ENCODE results near the gene MIAT. TPM values are rescaled to one million over a fixed set of nuclear protein-coding genes. Genes with fewer than 3 reads are reported as not detected.

Gene MIAT
- total RNA-seq, 1 donor from 2014 or later, result 221 TPM

- DNase-seq, result no peak
Measured at GRCh38 chr22:26632422-26633155, 24.8 kb upstream of the MIAT start.

DNA sequence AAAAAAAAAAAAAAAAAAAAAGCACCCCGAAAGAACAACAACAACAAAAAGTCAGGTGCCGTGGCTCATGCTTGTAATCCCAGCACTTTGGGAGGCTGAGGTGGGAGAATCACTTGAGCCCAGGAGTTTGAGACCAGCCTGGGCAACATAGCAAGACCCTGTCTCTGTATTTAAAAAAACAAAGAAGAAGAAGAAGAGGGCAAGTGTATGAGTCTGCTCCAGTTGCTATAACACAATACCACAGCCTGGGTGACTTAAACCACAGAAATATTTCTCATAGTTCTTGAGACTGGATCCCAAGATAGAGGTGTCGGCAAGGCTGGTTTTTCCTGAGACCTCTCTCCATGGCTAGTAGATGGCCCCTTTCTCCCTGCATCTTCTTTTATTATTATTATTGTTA is 23.2 kb upstream of the MIAT start:
- no peak for DNase-seq

GRCh38 chr22:26635117-26635516 is 22.3 kb upstream of the MIAT start:
- no peak for DNase-seq

- no peak for DNase-seq
Measured at GRCh38 chr22:26636296-26636695, 21.1 kb upstream of the MIAT start.

DNA sequence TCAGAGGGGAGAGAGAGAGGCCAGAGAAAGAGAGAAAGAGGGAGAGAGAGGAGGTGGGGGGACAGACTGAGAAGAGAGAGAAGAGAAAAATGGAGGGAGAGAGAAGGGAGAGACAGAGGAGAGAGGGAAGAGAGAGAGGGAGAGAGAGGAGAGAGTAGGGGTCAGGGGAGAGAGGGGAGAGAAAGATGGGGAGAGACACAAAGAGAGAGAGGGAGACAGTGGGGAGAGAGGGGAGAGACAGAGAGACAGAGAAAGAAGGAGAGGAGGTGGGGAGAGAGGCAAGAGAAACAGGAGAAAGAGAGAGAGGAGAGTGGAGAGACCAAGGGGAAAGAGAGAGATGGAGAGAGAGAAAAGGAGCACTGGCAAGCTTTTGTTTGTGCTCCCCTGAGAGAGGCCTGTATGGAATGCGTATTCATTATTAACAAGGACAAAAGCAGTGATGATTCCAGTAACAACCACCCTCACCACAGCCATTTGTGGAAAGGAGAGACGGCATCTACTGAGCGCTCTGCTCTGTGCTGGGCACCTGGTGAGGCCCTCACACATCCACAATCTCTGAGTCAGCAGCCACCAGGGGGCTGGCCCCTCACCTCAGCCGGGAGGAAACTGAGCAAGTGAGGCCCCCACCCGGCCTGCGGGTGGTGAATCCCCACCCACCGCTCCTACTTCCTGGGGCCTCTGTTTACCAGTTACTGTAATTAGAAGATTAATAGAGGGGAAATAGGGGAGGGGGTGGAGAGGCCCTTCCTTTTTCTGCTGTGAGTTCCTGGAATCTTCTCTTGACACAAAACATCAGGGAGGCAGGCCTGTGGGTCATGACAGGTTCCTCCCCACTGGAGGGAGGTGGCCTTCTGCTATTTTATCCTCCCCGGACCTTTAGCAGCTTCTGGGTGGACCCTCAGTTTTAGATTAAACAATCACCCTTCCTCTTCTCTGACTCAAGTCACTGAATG is 14.6 kb upstream of the MIAT start:
- DNase-seq, result no peak

DNA sequence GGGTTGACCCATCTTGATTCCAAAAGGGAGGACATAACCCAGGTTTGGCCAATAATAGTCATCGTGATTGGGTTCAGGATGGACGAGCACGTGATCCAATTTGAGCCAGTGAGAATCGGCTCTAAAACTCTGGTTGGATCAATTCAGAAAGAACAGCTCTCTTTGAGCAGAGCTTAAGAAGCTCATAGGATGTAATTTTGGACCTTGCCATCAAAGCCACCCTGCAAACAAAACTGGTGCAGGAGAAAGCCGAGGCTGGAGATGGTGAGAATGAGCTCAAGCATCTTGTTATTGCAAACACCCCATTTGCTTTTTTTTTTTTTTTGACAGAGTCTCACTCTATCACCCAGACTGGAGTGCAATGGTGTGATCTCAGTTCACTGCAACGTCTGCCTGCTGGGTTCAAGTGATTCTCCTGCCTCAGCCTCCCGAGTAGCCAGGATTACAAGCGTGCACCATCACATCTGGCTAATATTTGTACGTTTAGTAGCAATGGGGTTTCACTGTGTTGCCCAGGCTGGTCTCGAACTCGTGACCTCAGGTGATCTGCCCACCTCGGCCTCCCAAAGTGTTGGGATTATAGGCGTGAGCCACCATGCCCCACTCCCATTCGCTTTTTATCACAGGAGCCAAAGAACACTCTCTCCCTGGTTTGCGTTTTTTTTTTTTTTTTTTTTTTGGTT is 13.8 kb upstream of the MIAT start:
- no peak for DNase-seq

- DNase-seq, result peak; percentile 58
Measured at GRCh38 chr22:26646158-26646557, 11.2 kb upstream of the MIAT start.

- DNase-seq, result peak; percentile 37
Measured at GRCh38 chr22:26648011-26648497, 9.3 kb upstream of the MIAT start.

DNA sequence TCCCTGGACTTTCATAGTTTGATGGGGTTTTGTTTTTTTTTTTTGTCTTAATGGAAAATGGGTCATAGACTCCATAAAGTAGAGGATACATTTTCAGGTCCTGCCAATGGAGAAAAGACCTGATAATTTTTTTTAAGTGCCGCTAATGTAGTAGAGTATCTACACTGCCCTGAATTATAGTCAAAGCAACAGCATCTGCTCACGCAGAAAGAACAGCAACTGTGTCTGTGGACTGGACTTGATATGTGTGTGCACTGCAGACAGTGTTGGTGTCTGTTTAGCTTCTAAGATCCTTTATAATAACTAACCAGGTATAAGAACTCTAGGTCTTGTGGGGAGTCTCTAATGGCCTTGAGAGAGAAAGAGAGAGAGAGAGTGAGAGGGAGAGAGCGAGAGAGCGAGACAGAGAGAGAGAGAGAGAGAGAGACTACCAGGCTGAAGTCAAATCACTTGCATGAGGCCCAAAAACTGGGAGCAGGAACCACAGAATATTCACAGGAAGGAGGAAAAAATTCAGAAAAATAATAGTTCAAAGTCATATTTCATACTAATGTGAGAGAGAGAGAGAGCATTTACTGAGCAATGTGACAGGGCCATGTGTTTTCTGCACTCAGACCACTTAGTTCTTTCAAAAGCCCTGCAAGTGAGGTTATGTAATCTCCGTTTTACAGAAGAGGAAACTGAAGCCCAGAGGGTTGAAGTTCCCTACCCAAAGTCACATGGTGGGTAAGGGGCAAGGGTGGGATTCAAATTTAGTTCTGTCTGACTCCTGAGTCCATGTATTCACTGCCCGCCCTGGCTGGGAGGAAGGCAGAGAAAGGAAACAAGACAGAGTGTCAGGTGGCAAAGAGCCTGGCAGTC is 8.6 kb upstream of the MIAT start:
- no peak for DNase-seq

- no peak for DNase-seq
Measured at GRCh38 chr22:26650722-26651421, 6.5 kb upstream of the MIAT start.

DNA sequence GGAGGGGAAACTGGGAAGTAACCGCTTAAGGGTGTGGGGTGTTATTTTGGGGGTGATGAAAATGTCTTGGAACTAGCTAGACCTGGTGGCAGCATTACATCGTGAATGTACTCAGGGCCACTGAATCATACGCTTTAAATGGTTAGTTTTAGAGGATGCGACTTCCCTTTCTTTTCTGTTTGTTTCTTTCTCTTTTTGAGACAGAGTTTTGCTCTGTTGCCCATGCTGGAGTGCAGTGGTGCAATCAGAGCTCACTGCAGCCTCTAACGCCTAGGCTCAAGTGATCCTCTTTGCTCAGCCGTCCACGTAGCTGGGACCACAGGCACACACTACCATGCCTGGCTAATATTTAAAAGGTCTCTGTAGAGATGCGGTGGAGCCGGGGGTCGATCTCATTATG is 5.6 kb upstream of the MIAT start:
- DNase-seq, result no peak

DNA sequence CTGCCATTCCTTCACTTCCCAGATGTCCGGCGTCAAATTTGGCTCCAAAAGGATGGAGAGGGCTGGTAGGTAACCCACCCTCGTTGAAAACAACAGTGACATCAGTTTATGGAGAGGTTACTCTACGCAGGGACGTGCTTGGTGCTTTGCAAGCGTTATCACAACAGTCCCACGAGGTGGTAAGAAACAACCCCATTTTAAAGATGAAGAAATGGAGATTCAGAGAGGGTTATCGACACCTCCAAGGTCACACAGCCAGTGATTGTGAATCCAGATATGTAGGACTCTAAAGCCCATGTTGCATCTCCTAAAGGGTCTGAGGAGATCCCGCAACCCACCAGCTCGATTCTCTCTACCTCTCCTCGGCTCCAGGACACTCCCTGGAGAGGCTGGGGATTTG is 773 bp downstream of the MIAT start:
- no peak for DNase-seq

DNA sequence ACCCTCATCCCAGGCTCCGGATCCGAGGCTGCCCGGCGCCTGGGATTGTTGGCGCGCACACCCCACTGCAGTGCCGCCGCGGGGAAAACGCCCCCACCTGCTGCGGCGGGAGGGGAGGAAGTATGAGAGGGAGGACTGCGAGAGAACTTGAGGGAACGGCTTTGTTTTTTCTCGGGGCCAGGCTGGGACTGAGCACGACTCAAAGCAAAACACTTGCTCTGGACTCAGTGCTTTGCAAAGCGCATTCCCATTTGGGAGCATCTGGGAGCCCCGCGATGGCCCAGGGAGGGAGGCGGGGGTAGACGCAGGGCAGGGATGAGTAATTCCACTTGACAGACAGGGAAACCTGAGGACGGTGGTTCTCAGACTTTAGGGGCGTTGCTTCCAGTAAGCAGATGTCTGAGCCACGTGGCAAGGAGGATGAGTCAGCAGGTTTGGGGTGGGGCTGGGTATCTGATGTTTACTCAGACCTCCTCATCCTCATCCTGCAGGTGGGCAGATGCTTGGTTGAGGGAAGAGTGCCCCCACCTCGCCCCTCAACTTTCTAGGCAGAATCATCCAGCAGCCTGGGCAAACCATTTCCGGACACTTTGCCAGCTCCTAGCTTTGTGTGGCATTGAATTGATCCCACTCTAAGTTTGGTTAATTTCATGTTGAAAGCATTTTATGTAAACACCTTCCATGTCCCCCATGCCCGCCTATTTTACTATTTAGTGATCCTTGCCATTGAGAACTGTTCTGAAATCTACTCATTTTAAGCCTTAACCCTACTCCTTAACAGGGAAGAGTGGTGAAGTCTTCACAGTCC is 1.5 kb downstream of the MIAT start:
- DNase-seq, result peak; percentile 82

DNA sequence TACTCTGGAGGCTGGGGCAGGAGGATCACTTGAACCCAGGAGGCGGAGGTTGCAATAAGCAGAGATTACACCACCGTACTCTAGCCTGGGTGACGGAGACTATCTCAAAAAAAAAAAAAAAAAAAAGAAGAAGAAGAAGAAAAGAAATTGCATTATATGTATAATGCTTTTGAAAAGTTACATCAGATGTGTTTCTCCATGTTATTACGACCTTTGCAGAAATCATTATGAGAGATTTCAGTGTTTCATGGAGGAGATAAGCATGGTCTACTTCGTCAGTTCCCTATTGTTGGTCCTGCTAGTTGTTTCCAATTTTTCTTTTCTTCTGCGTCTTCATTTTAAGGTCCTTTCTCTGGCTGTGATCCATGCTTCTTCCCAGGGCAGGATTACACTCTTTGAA is 3.0 kb downstream of the MIAT start:
- no peak for DNase-seq

DNA sequence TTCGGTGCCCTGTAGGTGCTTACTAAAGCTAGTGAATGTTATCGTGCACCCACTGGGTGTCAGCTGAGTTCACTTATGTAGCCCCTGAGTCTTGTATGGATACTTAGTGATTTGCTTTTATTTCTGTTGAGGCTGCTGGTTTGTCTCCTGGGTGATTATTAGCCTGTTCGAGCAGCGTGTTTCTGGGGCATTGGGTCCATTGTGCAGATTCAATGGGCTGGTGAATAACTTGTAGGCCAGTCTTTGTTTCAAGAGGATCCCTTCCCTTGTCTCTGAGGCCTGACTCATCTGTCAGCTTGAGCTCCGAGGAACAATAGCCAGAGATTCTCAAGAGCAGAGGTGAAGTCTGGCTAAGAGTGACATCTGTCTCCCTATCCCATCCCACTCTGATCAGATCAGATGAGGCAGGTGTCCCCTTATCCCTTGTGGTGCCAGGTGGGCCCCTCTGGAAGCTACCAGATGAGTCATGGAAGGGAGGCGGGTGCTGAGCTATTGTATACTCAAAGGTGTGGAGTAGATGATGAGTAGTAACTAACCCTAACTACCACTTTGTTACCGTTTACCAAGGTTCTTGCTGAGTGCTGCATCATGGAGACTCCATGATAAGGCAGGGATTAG is 3.7 kb downstream of the MIAT start:
- DNase-seq, result no peak

GRCh38 chr22:26662160-26662559 is 4.8 kb downstream of the MIAT start:
- DNase-seq, result no peak

DNA sequence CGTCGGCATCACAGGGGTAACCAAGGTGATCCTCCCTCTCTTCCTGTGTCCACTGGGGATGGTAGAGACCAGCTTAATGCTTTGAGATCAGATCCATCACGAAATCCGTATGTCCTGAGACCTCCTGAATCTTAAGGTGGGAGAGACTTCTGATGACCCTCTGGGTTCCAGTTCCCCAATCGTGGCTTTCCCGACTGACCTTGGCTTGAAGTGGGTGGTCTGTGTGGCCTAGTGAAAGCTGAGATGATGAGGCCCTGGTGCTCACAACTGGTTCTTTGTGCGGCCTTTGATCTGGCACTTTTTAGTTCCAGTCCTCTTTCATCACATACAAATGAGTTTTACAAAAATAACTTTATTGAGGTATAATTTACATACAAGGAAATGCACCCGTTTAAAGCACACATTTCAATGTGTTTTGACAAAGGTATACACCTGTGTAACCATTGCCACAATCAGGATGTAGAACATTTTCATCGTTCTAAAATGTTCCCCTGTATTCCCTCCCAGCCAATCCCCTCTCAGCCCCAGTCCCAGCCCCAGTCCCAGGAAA is 6.1 kb downstream of the MIAT start:
- DNase-seq, result no peak

GRCh38 chr22:26665813-26666231 is 8.4 kb downstream of the MIAT start:
- no peak for DNase-seq

- no peak for DNase-seq
Measured at GRCh38 chr22:26667140-26667539, 9.8 kb downstream of the MIAT start.

All from occipital lobe (tissue), 2 donors.